ENCODE data around the gene OLFML1.

Gene OLFML1

GRCh38 chr11:7454854-7455253, 30.5 kb upstream of the OLFML1 start:
- Mint-ChIP-seq H3K4me3 (no peak overlapping the region), H3K4me1 (ENCODE audit: low read depth) (no peaks in the 10 kb centered on the region), H3K27ac (no peak overlapping the region), H3K9me3 (no peaks in the 10 kb centered on the region), H3K27me3 (no peaks in the 10 kb centered on the region), H3K36me3 (ENCODE audit: low read depth) (no peaks in the 10 kb centered on the region)

- H3K9me3 Mint-ChIP-seq = no peaks in the 10 kb centered on the region
- H3K27me3 Mint-ChIP-seq = no peaks in the 10 kb centered on the region
- no peaks in the 10 kb centered on the region for H3K36me3 Mint-ChIP-seq (ENCODE audit: low read depth)
- H3K27ac Mint-ChIP-seq = no peak overlapping the region
- H3K4me1 Mint-ChIP-seq (ENCODE audit: low read depth) = peaks cover 2% of the 10 kb centered on the region
- H3K4me3 Mint-ChIP-seq = no peak overlapping the region
Observed at GRCh38 chr11:7457211-7457610, 28.1 kb upstream of the OLFML1 start.

- Mint-ChIP-seq H3K36me3 (ENCODE audit: low read depth) (no peaks in the 10 kb centered on the region), H3K9me3 (no peaks in the 10 kb centered on the region), H3K4me3 (no peak overlapping the region), H3K27ac (no peak overlapping the region), H3K27me3 (no peaks in the 10 kb centered on the region), H3K4me1 (ENCODE audit: low read depth) (peaks cover 20% of the 10 kb centered on the region)
Observed at GRCh38 chr11:7462706-7463105, 22.6 kb upstream of the OLFML1 start.

- Mint-ChIP-seq H3K27ac (peak overlapping the region; percentile 65), H3K4me1 (ENCODE audit: low read depth) (peaks cover 22% of the 10 kb centered on the region), H3K27me3 (no peaks in the 10 kb centered on the region), H3K9me3 (no peaks in the 10 kb centered on the region), H3K36me3 (ENCODE audit: low read depth) (no peaks in the 10 kb centered on the region), H3K4me3 (no peak overlapping the region)
Observed at GRCh38 chr11:7467652-7468051, 17.7 kb upstream of the OLFML1 start.

GRCh38 chr11:7469351-7469865, 15.9 kb upstream of the OLFML1 start:
- H3K27me3 Mint-ChIP-seq = no peaks in the 10 kb centered on the region
- no peak overlapping the region for H3K4me3 Mint-ChIP-seq
- no peaks in the 10 kb centered on the region for H3K36me3 Mint-ChIP-seq (ENCODE audit: low read depth)
- no peaks in the 10 kb centered on the region for H3K9me3 Mint-ChIP-seq
- H3K4me1 Mint-ChIP-seq (ENCODE audit: low read depth) = peaks cover 23% of the 10 kb centered on the region
- H3K27ac Mint-ChIP-seq = no peak overlapping the region

- H3K27ac Mint-ChIP-seq = no peak overlapping the region
- no peaks in the 10 kb centered on the region for H3K9me3 Mint-ChIP-seq
- no peak overlapping the region for H3K4me3 Mint-ChIP-seq
- no peaks in the 10 kb centered on the region for H3K36me3 Mint-ChIP-seq (ENCODE audit: low read depth)
- no peaks in the 10 kb centered on the region for H3K27me3 Mint-ChIP-seq
- H3K4me1 Mint-ChIP-seq (ENCODE audit: low read depth) = peaks cover 23% of the 10 kb centered on the region
Observed at GRCh38 chr11:7471071-7471470, 14.2 kb upstream of the OLFML1 start.

GRCh38 chr11:7473717-7474116, 11.6 kb upstream of the OLFML1 start:
- Mint-ChIP-seq H3K4me1 (ENCODE audit: low read depth) (peaks cover 6% of the 10 kb centered on the region), H3K27me3 (no peaks in the 10 kb centered on the region), H3K9me3 (no peaks in the 10 kb centered on the region), H3K4me3 (no peak overlapping the region), H3K27ac (no peak overlapping the region), H3K36me3 (ENCODE audit: low read depth) (no peaks in the 10 kb centered on the region)

- Mint-ChIP-seq H3K4me1 (ENCODE audit: low read depth) (no peaks in the 10 kb centered on the region), H3K4me3 (no peak overlapping the region), H3K27ac (no peak overlapping the region), H3K9me3 (no peaks in the 10 kb centered on the region), H3K36me3 (ENCODE audit: low read depth) (no peaks in the 10 kb centered on the region), H3K27me3 (no peaks in the 10 kb centered on the region)
Observed at GRCh38 chr11:7480113-7480512, 5.2 kb upstream of the OLFML1 start.

GRCh38 chr11:7484131-7484530, 1.2 kb upstream of the OLFML1 start:
- H3K27me3 Mint-ChIP-seq = no peaks in the 10 kb centered on the region
- no peaks in the 10 kb centered on the region for H3K9me3 Mint-ChIP-seq
- H3K27ac Mint-ChIP-seq = no peak overlapping the region
- no peaks in the 10 kb centered on the region for H3K4me1 Mint-ChIP-seq (ENCODE audit: low read depth)
- no peaks in the 10 kb centered on the region for H3K36me3 Mint-ChIP-seq (ENCODE audit: low read depth)
- H3K4me3 Mint-ChIP-seq = no peak overlapping the region

GRCh38 chr11:7484645-7485044, 661 bp upstream of the OLFML1 start:
- no peaks in the 10 kb centered on the region for H3K36me3 Mint-ChIP-seq (ENCODE audit: low read depth)
- no peaks in the 10 kb centered on the region for H3K4me1 Mint-ChIP-seq (ENCODE audit: low read depth)
- no peak overlapping the region for H3K4me3 Mint-ChIP-seq
- no peak overlapping the region for H3K27ac Mint-ChIP-seq
- H3K9me3 Mint-ChIP-seq = no peaks in the 10 kb centered on the region
- H3K27me3 Mint-ChIP-seq = no peaks in the 10 kb centered on the region

GRCh38 chr11:7486098-7486780, 933 bp downstream of the OLFML1 start:
- no peaks in the 10 kb centered on the region for H3K36me3 Mint-ChIP-seq (ENCODE audit: low read depth)

GRCh38 chr11:7486781-7487140, 1.5 kb downstream of the OLFML1 start:
- H3K4me1 Mint-ChIP-seq (ENCODE audit: low read depth) = no peaks in the 10 kb centered on the region
- no peak overlapping the region for H3K27ac Mint-ChIP-seq
- H3K27me3 Mint-ChIP-seq = no peaks in the 10 kb centered on the region
- no peaks in the 10 kb centered on the region for H3K9me3 Mint-ChIP-seq
- H3K36me3 Mint-ChIP-seq (ENCODE audit: low read depth) = no peaks in the 10 kb centered on the region
- no peak overlapping the region for H3K4me3 Mint-ChIP-seq

More at GRCh38 chr11:7486098-7486780, 933 bp downstream of the OLFML1 start:
- no peaks in the 10 kb centered on the region for H3K9me3 Mint-ChIP-seq
- H3K4me3 Mint-ChIP-seq = no peak overlapping the region
- H3K4me1 Mint-ChIP-seq (ENCODE audit: low read depth) = no peaks in the 10 kb centered on the region
- H3K27ac Mint-ChIP-seq = no peak overlapping the region
- no peaks in the 10 kb centered on the region for H3K27me3 Mint-ChIP-seq

- Mint-ChIP-seq H3K27me3 (no peaks in the 10 kb centered on the region), H3K36me3 (ENCODE audit: low read depth) (no peaks in the 10 kb centered on the region), H3K4me3 (no peak overlapping the region), H3K4me1 (ENCODE audit: low read depth) (no peaks in the 10 kb centered on the region), H3K27ac (no peak overlapping the region), H3K9me3 (no peaks in the 10 kb centered on the region)
Observed at GRCh38 chr11:7487360-7487759, 2.1 kb downstream of the OLFML1 start.

GRCh38 chr11:7488681-7489080, 3.4 kb downstream of the OLFML1 start:
- Mint-ChIP-seq H3K36me3 (ENCODE audit: low read depth) (no peaks in the 10 kb centered on the region), H3K27me3 (no peaks in the 10 kb centered on the region), H3K9me3 (no peaks in the 10 kb centered on the region), H3K4me1 (ENCODE audit: low read depth) (no peaks in the 10 kb centered on the region), H3K4me3 (no peak overlapping the region), H3K27ac (no peak overlapping the region)

GRCh38 chr11:7489376-7489775, 4.1 kb downstream of the OLFML1 start:
- H3K36me3 Mint-ChIP-seq (ENCODE audit: low read depth) = no peaks in the 10 kb centered on the region
- H3K4me3 Mint-ChIP-seq = no peak overlapping the region
- H3K27me3 Mint-ChIP-seq = no peaks in the 10 kb centered on the region
- H3K9me3 Mint-ChIP-seq = no peaks in the 10 kb centered on the region
- H3K27ac Mint-ChIP-seq = no peak overlapping the region
- H3K4me1 Mint-ChIP-seq (ENCODE audit: low read depth) = no peaks in the 10 kb centered on the region

GRCh38 chr11:7490054-7490453, 4.7 kb downstream of the OLFML1 start:
- Mint-ChIP-seq H3K27ac (no peak overlapping the region), H3K9me3 (no peaks in the 10 kb centered on the region), H3K36me3 (ENCODE audit: low read depth) (no peaks in the 10 kb centered on the region), H3K27me3 (no peaks in the 10 kb centered on the region), H3K4me3 (no peak overlapping the region), H3K4me1 (ENCODE audit: low read depth) (no peaks in the 10 kb centered on the region)

Measured in stimulated activated naive CD8-positive, alpha-beta T cell treated with anti-CD3 and anti-CD28 coated beads, Interleukin-15, Interleukin-2, amounts not matched to agents 100 ng/mL and 50 ng/mL, for 24 hours (primary cell).